ENCODE measurements around the gene BTN3A1. TPM values are rescaled to one million over a fixed set of nuclear protein-coding genes. Genes with fewer than 3 reads are reported as not detected.
"Not testable (repeated sequence)": the region's sequence is repeated elsewhere in the genome, so short reads cannot be mapped to it uniquely, and the experiment has no call there.

Gene BTN3A1
- total RNA-seq, result 15.1 and 18.4 TPM in 2 replicates

DNA sequence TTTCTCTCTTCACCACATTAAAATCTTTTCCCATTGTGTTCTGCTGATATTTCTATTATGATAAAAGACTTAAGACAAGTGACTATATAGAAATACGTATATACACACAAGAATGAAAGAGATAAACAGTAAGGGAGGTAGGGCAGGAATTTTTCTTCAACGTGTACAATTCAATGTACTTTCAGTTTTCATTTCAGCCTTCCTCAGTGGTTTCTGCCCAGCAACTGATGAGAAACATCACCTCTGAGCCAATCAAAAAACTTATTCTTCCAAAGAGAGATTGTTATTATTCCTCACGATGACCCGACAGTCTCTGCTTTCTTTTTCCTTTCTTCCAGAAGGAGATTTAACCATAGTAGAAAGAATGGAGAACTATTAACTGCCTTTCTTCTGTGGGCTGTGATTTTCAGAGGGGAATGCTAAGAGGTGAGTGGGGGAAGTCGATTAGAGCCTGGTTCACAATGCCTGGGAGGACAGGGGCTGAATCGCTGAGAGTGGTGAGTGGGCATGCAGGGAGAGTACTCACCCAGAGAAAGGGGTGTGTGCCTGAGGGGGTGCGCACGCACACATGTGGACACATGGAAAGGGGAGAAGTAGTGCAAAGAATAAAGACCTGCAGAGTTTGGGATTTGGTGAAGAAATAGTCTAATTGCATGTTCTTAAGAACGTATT, at the start of gene BTN3A1:
BTN3A1 (plus strand) TSS at position 289 of the 672 bp plus-strand sequence. CDS start 3,289 bp downstream, outside the sequence.
- peak; percentile 77 for DNase-seq (ENCODE audit: low read depth)

GRCh38 chr6:26352315-26352714, 49.8 kb upstream of the BTN3A1 start:
- no peak for DNase-seq (ENCODE audit: low read depth)

DNA sequence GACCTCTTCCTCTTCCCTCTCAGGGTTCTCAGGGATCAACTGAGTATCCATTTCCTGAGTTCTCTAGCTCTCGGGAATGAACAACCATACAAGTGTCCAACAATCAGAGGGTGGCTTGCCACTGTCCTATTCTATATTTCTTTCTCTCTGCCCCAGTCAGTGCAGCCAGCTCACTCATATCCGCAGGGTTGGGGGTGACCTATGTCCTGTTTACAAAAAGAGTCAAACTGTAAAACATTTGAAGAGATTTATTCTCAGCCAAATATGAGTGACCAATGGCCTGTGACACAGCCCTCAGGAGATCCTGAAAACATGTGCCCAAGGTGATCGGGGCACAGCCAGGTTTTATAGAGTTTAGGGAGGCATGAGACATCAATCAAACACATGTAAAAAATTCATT, 47.9 kb upstream of the BTN3A1 start:
- DNase-seq (ENCODE audit: low read depth), result no peak

DNA sequence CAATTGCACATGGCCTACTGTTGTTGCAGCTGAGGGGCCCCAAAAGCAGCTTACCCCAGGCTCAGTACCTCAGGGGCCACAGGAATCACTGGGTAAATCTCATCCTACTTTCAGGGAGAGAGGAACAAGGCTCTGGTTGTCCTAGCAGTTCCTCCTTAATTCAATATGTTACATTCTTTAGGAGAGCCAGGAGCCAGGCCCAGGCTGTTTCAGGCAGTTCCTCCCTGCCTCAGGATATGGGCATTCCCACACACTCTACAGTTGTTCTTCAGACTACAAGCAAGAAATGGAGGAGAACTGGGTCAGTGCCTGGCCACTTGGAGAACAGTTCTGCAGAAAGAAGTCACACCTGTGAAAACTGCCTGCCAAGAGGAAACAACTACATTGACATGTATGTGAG, 46.7 kb upstream of the BTN3A1 start:
- peak; percentile 30 for DNase-seq (ENCODE audit: low read depth)

DNA sequence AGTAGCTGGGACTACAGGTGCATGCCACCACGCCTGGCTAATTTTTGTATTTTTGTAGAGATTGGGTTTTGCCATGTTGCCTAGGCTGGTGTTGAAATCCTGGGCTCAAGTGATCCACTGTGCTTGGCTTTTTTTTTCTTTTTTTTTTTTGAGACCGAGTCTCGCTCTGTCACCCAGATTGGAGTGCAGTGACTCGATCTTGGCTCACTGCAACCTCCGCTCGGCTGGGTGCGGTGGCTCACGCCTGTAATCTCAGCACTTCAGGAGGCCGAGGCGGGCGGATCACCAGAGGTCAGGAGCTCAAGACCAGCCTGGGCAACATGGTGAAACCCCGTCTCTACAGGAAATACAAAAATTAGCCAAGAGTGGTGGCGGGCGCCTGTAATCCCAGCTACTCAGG, 44.5 kb upstream of the BTN3A1 start:
- not testable (repeated sequence) for DNase-seq (ENCODE audit: low read depth)

DNA sequence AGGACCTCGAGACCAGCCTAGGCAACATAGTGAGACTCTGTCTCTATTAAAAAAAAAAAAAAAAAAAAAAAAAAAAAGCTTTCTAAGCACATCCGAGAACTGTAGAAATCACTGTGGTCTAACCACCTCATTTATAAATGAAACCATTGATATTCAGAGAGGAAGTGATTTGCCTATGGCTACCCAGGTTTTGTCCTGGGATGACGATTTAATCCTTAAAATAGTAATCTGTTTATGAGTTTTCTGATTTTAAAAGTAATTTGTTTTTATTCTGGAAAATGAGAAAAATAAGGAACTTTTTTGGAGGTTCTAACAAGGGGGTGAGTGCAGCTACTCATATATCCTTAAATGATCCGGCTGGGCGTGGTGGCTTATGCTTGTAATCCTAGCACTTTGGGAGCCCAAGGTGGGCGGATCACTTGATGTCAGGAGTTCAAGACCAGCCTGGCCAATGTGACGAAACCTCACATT, 43.5 kb upstream of the BTN3A1 start:
- DNase-seq (ENCODE audit: low read depth), result no peak

DNA sequence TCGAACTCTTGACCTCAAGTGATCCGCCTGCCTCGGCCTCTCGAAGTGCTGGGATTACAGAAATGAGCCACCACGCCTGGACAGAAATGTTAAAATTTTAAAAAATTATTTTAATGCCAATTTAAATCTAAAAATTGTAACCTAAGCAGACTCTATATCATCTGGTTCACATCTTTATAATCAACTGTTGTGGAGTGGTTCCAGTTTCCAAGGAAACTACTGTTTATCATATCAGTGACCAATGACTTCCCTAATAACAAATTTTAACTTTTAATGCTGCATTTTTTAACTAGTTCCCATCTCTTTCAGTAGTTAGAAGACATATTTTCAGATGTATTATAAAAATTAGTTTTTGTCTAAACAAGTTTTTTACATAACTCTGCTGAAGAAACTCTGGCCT, 42.3 kb upstream of the BTN3A1 start:
- DNase-seq (ENCODE audit: low read depth), result no peak

DNA sequence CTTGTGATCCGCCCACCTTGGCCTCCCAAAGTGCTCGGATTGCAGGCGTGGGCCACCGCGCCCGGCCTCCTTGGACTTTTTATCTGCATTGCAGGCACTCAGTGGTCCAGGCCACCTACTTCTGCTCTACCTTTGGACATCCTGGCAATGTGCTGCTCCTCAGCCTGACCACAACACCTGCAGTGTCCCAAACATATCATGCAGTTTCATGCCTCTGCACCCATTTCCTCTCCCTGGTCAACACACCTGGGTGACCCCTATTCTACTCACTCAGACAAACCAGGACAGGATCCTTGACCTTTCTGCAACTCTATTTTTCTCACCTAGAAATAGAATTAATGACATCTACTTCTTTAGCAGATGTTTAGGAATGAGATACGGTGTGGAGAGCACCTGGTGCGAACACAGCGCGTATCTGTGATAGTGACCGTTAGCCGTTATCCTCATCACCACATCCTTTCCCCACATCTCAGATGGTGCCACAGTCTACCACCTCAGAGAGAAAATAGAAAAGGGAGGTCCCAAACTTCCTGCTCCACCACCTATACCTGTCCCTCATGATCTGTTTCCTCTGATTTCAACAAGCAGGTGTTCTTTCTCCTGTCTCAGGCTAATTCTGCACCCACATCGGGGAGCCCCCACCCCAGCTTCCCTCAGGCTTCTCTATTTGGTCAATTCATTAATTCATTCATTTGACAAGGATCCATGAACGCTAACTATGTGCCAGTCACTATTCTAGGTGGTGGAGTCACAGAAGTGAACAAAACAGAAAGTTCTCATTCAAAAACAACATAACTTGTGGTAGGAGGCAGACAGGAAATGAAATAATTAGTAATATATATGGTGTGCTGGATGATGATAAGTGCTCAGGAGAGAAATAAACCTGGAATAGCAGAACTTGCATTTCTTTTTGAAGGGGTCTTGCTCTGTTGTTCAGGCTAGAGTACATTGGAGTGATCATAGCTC, 41.3 kb upstream of the BTN3A1 start:
- no peak for DNase-seq (ENCODE audit: low read depth)

GRCh38 chr6:26361544-26361943, 40.5 kb upstream of the BTN3A1 start:
- no peak for DNase-seq (ENCODE audit: low read depth)

DNA sequence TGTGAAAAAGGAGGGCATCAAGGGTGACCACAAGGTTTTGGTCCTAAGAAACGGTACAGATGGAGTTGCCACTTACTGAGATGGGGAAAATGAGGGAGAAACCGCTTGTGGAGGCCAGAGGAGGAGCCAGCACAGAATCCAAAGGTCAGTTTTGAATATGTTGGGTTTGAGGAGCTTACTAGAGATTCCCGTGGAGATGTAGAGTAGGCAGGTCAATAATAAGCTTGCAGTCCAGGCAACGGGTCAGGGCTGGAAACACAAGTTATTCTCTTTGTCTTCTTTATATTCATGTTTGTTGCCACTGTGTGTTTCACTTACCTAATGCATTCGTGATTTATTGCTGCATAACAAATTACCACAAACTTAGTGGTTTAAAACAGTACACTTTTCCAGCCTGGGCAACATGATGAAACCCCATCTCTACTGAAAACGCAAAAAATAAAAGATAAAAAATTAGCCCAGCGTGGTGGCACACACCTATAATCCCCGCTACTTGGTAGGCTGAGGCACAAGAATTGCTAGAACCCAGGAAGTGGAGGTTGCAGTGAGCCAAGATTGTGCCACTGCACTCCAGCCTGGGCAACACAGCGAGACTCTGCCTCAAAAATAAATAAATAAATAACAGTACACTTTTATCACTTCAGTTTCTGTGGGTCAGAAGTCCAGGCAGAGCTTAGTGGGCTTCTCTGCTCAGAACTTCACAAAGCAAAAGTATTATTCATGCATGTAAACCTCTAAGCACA, 39.8 kb upstream of the BTN3A1 start:
- no peak for DNase-seq (ENCODE audit: low read depth)

GRCh38 chr6:26362836-26363220, 39.2 kb upstream of the BTN3A1 start:
- DNase-seq (ENCODE audit: low read depth), result no peak

- no peak for DNase-seq (ENCODE audit: low read depth)
These were observed 38.0 kb upstream of the BTN3A1 start for GRCh38 chr6:26363882-26364701.

DNA sequence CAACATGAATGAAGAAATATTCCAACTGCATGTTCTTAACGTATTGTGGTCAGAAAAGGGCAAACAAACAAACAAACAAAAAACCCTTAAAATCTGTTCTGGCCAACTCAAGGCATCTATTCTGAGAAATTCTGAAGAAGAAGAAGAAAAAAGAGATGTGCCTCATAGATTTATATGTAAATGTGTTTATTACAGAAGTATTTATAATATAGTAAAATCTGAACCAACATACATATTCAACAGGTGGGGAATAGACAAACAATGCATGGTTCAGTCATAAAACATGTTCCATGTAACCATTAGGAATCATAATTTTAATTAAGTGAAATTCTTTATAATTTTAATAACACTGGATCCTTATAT, 36.5 kb upstream of the BTN3A1 start:
- no peak for DNase-seq (ENCODE audit: low read depth)

DNA sequence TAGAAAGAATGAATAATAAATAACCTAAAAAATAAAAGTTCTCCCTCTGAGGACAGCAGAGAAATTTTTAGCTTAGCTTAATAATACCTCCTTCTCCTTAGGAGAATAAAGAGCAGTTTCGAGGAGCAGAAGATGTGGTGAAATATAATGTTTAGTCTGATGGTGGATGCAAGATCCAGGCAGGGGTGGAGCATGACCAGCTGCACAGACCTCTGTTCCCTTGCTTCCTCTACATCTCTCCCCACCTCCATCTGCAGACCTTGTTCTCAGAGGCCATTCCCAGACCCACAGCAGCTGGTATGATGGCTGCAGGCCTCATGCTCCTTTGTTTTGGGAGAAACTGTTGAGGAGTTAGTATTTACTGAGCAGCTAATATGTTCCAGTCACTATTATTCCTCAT, 35.6 kb upstream of the BTN3A1 start:
- no peak for DNase-seq (ENCODE audit: low read depth)

DNA sequence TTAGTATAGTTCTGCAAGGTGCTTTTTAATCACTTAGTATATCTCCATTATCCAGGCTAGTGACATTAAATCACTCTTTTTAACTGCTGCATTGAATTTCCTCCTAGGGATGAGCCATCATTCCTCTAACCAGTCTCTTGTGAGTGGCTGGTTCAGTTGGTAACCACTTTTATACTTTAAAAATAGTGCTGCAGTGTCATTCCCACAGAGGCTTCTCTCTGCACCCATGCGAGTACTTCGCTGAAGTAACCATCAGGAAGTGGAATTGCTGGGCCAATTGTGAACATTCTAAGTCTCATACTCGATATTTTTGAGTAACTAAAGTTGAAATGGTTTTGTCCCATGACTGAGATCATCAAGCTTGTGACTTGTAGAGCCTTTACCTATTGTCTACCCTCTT, 35.0 kb upstream of the BTN3A1 start:
- DNase-seq (ENCODE audit: low read depth), result no peak

DNA sequence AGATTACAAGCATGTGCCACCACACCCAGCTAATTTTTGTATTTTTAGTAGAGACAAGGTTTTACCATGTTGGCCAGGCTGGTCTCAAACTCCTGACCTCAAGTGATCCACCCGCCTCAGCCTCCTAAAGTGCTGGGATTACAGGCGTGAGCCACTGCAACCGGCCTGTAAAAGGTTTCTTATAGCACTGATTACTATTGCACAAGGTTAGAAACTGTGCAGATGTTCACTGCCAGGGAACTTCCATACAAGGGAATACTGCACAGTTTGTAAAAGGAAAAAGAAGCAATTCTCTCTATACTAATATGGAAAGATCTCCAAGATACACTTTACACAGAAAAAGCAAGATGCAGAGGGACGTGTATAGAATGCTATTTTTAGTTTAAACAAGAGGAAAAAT, 30.3 kb upstream of the BTN3A1 start:
- DNase-seq (ENCODE audit: low read depth), result not testable (repeated sequence)

- DNase-seq (ENCODE audit: low read depth), result no peak
These were observed 29.5 kb upstream of the BTN3A1 start for GRCh38 chr6:26372308-26373144.

- DNase-seq (ENCODE audit: low read depth), result no peak
These were observed 26.8 kb upstream of the BTN3A1 start for GRCh38 chr6:26375270-26375669.

DNA sequence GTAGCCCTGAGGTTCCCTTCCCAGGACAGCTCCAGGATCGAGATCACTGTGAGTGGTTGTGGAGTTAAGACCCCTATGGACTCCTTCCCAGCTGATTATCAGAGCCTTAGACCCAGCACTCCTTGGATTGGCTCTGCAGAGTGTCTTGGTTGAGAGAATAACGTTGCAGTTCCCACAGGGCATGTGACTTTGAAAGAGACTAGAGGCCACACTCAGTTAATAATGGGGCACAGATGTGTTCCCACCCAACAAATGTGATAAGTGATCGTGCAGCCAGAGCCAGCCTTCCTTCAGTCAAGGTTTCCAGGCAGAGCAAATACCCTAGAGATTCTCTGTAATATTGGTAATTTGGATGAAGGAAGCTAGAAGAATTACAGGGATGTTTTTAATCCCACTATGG, 24.4 kb upstream of the BTN3A1 start:
- DNase-seq (ENCODE audit: low read depth), result no peak

DNA sequence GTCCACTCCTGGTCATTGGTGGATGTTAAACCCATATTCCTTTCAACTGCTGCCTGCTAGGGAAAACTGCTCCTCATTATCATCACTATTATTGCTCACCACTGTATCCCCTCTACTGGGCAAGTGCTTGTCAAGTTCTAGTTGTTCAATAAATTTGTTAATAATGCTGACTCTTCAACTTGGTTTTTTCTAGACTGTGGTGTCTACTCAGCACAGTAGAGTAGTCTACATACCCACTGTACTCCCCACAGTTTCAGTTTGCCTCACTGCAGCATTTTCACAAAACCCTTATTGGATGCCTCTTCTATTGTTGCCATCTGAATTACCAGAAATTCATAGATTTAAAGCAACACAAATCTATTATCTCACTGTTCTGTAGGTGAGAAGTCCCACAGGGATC, 23.9 kb upstream of the BTN3A1 start:
- not testable (repeated sequence) for DNase-seq (ENCODE audit: low read depth)
